HG03095 (cell line): ENCODE measurements around the gene P2RX3.
"Not testable (repeated sequence)": the region's sequence is repeated elsewhere in the genome, so short reads cannot be mapped to it uniquely, and the experiment has no call there.

Source experiments
- ATAC-seq: cut with Tn5 transposase; IDR thresholded peaks from one replicate; pipeline ENCODE4 v1.9.1; 2021; ENCODE audit warnings: moderate library complexity; ENCODE audit not compliant: unreplicated experiment

P2RX3 gene

DNA sequence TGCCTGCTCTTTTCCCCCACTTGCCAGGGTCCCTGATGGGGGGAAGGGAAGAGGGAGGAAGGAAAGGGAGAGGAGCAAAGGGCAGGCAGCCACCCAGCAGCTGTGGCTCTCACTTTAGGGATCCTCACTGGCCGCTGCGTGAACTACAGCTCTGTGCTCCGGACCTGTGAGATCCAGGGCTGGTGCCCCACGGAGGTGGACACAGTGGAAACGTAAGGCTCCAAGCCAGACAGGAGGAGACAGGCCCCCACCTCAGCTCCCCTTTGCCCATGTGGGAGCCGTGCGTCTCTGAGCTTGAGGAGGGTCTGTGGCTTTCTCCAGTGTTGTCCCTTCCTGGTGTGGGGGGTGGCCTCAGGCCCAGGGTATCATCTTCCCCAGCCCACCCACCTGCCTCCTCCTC is 9.9 kb downstream of the P2RX3 start:
- ATAC-seq = no peak

GRCh38 chr11:57348636-57349313 is 10.6 kb downstream of the P2RX3 start:
- no peak for ATAC-seq

- no peak for ATAC-seq
Observed at GRCh38 chr11:57349491-57350274, 11.5 kb downstream of the P2RX3 start.

DNA sequence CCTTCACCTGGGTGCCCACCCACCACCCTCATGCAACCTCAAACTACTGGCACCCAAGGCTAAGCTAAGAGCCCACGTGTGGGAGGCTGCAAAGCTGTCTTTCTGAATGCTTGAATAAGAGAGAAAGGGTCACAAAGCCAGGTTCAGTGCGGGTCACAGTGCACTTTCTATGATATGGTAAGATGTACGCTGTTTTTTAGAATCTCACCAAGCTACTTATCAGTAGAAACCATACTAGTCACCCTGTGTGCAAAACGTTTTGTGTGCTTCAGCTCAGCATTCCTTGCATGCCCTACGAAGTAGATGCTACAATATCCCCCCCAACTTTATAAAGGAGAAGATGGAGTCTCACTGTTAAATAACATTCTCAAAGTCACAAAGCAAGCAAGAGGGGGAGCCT is 14.9 kb downstream of the P2RX3 start:
- no peak for ATAC-seq

DNA sequence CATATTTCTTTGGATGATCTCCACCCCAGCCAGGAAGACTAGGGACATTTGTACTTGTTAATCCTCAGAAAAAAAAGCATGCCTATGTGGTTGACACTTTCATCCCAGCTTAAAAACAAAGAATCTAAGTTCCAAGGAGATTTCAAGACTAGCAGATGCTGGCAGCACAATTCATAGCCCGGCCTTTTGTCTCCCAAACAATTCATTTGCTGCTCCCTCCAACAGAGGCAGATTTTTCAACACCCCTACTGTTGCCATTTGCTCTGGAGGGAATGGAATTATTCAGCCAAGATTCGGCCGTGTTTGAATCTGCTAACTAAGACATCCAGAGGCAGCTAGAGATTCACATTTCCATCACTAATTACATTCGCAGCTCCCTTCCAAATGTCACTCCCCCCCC is 15.3 kb downstream of the P2RX3 start:
- no peak for ATAC-seq

- ATAC-seq = no peak
Observed at GRCh38 chr11:57353852-57354251, 15.7 kb downstream of the P2RX3 start.

- ATAC-seq = no peak
Observed at GRCh38 chr11:57354699-57355098, 16.5 kb downstream of the P2RX3 start.

GRCh38 chr11:57356268-57356667 is 18.1 kb downstream of the P2RX3 start:
- ATAC-seq = no peak

GRCh38 chr11:57357310-57357709 is 19.2 kb downstream of the P2RX3 start:
- no peak for ATAC-seq

DNA sequence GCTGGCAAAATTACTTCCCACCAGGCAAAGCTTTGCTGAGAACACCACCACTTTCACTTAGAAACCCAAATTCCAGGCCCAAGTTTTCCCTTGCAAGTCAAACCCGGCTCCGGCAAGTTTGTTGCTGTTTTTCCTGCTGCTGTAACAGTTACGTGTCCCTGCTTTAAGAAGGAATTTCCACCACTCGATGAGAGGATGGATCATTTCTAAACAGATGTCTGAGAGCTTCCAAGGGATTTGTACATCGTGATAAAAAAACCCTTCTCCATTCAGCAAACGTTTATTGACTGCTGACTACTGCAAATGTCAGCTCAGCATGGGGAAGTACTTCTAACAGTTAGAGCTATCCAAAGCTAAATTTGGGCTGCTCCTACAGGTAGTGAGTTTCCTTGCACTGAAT is 19.7 kb downstream of the P2RX3 start:
- no peak for ATAC-seq

GRCh38 chr11:57358543-57358961 is 20.4 kb downstream of the P2RX3 start:
- no peak for ATAC-seq

- no peak for ATAC-seq
Observed at GRCh38 chr11:57358991-57359390, 20.8 kb downstream of the P2RX3 start.

GRCh38 chr11:57359396-57359795 is 21.2 kb downstream of the P2RX3 start:
- ATAC-seq = no peak

DNA sequence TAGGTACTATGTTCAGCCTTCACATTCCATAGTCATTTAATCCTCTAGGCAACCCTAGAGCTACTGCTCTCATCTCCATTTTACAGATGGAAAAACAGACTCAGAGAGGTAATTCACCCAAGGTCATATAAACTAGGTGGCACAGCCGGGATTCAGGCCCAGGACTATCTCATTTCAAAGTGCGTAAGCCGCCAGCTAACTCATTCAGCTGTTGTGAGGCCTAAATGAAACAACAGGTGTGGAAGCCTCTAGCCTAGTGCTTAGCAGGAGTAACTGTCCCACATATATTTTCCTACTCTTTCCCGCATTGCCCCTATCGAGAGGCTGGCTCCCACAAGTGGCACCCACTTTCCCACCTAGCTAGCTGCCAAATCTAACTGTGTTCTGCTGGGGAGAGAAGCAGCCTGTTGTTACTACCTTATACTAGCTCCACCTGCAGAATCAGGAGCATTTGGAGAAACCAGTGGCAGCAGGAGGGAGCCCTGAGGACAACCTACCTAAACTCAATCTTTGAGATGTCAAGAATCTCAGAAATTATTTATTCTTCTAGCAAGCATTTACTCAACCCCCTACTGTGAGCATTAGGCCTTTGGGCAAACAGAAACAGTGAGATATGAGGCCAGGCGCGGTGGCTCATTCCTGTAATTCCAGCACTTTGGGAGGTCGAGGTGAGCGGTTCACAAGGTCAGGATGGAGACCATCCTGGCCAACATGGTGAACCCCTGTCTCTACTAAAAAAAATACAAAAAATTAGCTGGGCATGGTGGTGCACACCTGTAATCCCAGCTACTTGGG is 21.9 kb downstream of the P2RX3 start:
- no peak for ATAC-seq

- no peak for ATAC-seq
Observed at GRCh38 chr11:57360991-57361390, 22.8 kb downstream of the P2RX3 start.

DNA sequence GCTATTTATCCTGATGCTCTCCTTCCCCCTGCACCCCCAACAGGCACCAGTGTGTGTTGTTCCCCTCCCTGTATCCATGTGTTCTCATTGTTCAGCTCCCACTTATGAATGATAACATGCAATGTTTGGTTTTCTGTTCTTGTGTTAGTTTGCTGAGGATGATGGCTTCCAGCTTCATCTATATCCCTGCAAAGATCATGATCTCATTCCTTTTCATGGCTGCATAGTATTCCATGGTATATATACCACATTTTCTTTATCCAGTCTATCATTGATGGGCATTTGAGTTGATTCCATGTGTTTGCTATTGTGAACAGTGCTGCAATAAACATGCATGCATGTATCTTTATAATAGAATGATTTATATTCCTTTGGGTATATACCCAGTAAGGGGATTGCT is 23.3 kb downstream of the P2RX3 start:
- ATAC-seq = not testable (repeated sequence)

DNA sequence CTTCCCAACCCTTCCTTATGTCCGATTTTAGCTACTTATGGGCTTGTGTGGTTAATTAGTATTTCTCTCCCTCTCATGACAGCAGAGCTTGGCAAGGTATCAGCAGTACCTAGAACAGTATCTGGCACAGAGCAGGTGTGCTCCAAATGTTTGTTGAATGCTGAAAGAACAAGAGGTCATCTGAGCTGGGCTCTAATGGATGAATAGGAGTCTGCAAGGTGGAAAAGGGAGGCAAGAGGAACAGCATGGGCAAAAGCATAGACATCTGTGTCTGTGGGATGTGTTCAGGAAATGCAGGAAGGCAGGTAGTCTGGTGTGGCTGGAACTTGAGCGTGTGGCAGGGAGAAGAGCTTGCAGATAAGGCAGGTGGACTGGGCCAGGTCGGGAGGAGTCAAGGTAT is 23.8 kb downstream of the P2RX3 start:
- ATAC-seq = no peak

DNA sequence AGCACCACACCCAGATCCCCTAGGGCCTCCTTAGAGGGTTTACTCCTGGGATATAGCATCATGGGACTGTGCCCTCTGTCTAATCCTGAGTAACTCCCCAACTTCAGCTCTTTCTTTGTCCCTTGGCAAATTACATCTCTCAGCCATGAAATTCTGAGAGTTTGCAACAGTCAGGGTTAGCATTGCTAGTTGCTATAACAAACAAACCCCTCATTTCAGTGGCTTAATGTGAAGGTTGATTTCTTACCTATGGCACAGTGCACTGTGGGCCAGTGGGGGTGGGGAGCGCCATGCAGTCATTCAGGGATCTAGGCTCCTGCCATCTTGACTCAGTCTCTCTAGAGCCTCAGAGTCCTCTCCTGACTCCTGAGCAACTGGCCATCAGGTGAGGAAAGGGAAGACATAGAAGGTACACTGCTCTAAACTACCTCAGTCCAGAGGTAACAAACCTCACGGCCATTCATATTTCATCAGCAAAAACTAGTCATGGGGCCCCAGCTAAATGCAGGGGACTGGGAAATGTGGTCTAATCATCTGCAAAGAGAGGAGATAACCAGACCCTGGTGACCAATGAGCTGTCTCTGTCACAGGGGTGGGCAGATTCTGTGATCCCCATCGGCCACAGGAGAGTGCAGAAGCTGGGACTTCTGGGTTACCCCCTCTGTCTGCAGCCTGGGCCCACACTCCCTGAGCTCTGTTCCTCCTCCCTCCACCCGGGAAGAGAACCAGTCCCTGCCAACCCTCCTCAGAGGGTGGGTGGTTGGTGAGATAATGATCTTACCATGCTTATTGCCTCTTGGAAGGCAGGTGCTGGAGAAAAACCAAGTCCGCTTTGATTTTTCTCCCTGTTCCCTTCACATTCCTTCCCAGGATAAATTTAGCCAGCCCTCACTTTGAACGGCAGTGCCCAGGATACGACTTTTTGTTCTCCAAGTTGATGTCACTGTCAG is 25.3 kb downstream of the P2RX3 start:
- no peak for ATAC-seq

DNA sequence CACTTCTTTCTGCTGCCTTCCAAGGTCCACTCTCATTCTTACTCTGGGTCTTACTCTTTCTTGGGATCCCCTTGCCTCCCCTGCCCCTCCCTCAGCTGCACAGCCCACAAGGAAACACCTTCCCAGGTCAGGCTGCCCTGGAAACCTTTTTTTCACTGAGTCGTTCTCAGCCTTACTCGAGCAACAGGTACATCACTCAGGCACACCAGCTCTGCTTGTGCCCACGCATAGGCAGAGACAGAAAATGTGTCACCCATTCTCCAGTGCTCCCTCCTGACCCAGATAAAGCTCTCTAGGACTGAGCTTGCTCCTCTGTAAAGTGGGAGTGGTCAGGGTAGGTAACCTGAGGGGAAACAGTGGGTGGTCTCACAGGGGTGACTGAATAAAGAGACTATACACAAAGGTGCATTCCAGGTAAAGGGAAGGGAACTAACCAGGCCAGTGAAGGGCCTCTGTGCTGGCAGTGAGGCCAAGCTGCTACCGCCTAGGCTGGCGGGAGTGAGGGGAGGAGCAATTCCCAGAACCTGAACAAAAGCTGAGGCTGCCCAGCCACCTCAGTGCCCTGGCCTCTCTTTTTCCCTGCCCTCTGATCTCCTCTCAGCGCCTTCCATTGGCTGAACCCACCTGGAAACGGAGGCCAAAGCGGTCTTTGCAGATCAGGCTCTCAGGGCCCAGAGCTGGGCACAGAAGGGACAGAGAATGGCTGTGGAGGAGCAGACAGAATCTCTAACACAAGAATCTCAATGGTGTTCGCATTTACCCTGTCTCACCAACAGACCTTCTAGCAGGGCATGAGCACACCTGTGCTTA is 26.9 kb downstream of the P2RX3 start:
- ATAC-seq = no peak
